ENCODE data around the gene USP21.

DNA sequence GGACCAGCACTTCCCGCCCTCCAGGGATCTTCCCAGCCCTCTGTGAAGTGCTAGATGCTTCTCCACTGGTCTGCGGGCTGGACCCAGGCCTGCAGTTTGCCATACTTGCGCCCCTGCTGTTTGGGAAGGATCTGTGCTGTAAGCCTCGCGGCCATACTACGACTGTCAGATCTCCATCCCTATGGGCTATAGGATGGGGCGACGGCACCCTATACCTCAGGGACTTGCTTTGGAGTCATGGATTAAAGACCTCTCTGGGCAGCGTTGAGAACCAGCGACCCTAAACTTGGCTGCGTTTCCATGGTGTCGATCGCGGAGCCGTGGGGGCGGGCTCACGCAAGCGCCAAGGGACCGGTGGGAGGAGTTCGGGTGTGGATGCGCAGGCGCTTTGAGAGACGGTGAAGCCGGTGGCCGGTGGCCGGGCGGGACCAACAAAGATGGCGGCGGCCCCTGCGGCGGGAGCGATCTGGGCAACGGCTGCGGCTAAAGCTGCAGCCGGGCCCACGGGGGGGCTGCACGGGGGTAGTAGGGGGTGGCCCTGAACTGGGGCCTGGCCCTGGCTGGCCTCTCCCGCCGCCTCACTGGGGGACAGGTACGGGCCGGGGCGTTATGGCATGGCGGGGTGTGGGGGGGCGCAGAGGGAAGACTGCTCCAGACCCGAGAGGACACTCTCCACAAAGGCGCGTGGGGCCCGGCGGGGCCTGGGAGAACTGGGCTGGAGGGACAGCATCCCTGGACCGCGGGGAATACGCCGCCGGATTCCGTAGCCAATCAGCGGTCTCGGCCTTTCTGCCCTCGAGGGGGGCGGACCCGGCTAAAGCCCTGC lies at the start of gene USP21:
- TF ChIP-seq, protein P1, sequence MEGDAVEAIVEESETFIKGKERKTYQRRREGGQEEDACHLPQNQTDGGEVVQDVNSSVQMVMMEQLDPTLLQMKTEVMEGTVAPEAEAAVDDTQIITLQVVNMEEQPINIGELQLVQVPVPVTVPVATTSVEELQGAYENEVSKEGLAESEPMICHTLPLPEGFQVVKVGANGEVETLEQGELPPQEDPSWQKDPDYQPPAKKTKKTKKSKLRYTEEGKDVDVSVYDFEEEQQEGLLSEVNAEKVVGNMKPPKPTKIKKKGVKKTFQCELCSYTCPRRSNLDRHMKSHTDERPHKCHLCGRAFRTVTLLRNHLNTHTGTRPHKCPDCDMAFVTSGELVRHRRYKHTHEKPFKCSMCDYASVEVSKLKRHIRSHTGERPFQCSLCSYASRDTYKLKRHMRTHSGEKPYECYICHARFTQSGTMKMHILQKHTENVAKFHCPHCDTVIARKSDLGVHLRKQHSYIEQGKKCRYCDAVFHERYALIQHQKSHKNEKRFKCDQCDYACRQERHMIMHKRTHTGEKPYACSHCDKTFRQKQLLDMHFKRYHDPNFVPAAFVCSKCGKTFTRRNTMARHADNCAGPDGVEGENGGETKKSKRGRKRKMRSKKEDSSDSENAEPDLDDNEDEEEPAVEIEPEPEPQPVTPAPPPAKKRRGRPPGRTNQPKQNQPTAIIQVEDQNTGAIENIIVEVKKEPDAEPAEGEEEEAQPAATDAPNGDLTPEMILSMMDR (IDR thresholded peaks at IDR 0.05) = peak in 3 of 5 experiments; percentile 19 to 32 (median 22)
- peak; percentile 30 to 90 for TF ChIP-seq EP300 (IDR thresholded peaks at IDR 0.05)
